WI38 (cell line): Measurements from ENCODE around the gene CLCN4.
A peak's percentile ranks its signal among the peaks of the same experiment; 100 is the strongest.

ENCODE experiments used
- H3K4me3 ChIP-seq: 2 replicates; pipeline ENCODE4 v1.5.1; 2011; ENCODE audit warnings: low read depth, mild to moderate bottlenecking, control low read depth, low read length
- CTCF ChIP-seq: IDR thresholded peaks from 2 replicates; pipeline ENCODE4 v1.5.1; 2012; ENCODE audit warnings: low read depth, mild to moderate bottlenecking, control low read depth, low read length

The CLCN4 gene

GRCh38 chrX:10157543-10157942, 768 bp downstream of the CLCN4 start:
- H3K4me3 ChIP-seq, result peak overlapping the region; percentile 47
- TF ChIP-seq CTCF, result no peak

- TF ChIP-seq CTCF, result no peak
- peak overlapping the region; percentile 37 for H3K4me3 ChIP-seq
Observed at GRCh38 chrX:10158279-10159144, 1.7 kb downstream of the CLCN4 start.

GRCh38 chrX:10159145-10159468, 2.3 kb downstream of the CLCN4 start:
- TF ChIP-seq CTCF, result no peak
- no peak overlapping the region for H3K4me3 ChIP-seq

- TF ChIP-seq CTCF, result no peak
- H3K4me3 ChIP-seq, result no peak overlapping the region
Observed at GRCh38 chrX:10160211-10160610, 3.4 kb downstream of the CLCN4 start.

- TF ChIP-seq CTCF, result no peak
- no peak overlapping the region for H3K4me3 ChIP-seq
Observed at GRCh38 chrX:10163031-10163430, 6.3 kb downstream of the CLCN4 start.

GRCh38 chrX:10164879-10165278, 8.1 kb downstream of the CLCN4 start:
- TF ChIP-seq CTCF, result no peak
- no peak overlapping the region for H3K4me3 ChIP-seq

GRCh38 chrX:10165580-10166247, 8.9 kb downstream of the CLCN4 start:
- H3K4me3 ChIP-seq, result no peak overlapping the region
- no peak for TF ChIP-seq CTCF
